Measurements from ENCODE around the gene VTI1B.

VTI1B gene

DNA sequence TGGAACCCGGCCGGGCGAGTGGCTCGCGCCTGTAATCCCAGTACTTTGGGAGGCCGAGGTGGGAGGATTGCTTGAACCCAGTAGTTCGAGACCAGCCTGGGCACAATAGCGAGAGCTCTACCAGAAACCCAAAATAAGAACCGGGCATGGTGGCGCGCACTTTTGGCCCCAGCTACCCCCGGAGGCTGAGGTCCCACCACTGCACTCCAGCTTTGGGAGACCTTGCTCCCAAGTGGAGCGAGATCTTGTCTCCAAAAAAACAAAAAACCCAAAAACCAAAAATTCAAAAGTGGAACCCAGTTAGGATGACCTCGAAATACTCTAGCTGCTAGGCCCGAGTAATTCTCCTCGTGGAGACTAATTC lies 769 bp upstream of the VTI1B start:
- no peak for DNase-seq (ENCODE audit: low spot score)

DNA sequence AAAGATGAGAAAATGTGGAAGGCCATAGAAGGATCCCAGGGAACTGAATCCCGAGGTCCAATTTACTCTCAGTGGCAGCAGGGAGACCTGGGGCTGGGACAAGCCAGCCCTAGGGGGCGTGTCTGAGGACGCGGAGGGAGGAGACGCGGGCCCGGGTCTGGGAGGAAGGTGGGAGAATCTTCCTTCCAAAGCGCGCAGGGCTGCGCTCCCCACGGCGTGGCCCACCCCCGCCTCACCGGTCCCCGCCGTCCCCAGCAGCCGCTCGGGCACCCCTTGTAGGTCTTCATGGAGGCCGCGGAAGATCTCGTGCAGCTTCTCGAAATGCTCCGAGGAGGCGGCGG lies 323 bp downstream of the VTI1B start:
- peak; percentile 73 for DNase-seq (ENCODE audit: low spot score)

DNA sequence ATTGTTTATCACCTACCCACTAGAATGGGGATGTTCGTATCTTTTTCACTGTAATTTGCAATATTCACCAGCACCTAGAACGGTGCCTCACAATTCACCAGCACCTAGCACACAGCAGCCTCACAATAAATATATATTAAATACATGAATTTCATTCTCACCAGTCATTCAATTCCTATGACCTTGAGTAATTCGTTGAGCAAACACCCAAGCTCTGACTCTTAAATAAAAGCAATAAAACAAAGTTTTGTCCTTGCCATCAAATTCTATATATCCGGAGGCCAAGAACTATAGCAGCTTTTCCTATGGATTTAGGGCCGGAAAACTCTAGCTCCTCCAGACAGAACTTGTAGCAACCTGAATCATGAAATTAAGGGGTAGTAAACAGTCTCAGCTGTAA lies 981 bp downstream of the VTI1B start:
- DNase-seq (ENCODE audit: low spot score): no peak

DNA sequence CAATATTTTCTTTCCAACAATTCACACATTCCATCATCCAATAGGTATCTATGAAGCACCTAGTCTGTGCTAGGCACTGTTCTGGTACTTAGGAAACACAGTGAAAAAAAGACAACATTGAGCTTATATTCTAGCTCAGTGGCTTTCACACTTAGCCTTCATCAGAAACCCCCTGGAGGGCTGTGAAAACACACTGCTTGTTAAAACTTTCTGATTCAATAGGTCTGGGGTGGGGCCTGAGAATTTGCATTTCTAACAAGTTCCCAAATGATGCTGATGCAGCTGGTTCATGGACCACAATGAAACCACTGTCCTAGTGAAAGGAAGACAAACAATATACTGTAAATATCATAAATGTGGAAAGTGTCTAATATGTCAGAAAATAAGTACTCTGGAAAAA lies 5.9 kb downstream of the VTI1B start:
- DNase-seq (ENCODE audit: low spot score): no peak

DNA sequence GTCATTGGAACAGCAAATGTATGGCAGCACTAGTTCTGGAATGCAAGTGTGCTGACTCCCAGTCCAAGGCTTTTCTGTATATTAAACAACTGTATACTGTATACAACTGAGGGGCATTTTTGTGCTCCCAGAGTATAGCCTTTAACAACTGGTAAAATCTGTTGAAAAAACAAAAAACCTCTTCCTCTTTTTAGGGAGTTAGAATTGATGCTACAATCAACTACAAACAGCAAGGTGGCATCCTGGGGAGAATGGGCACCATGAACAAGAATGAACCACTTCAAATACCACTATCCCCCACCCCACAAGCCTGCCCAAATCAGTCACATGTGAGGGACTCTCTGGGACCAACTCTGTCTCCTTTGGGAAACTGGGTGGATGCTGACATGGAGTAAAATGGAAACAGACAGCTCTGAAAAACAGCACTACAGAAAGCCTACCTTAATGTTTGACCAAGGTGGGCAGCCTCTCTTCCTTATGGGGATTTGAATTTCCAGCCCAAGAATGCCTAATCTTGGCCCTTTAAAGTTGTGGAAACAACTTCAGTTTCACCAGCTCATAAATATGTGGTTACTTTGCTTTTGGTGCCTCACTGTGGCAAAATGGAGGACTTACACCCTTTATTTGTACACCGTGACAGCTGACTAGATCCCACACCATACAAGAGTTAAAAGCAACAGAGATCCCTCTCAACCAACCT lies 7.5 kb downstream of the VTI1B start:
- DNase-seq (ENCODE audit: low spot score): peak; percentile 66

DNA sequence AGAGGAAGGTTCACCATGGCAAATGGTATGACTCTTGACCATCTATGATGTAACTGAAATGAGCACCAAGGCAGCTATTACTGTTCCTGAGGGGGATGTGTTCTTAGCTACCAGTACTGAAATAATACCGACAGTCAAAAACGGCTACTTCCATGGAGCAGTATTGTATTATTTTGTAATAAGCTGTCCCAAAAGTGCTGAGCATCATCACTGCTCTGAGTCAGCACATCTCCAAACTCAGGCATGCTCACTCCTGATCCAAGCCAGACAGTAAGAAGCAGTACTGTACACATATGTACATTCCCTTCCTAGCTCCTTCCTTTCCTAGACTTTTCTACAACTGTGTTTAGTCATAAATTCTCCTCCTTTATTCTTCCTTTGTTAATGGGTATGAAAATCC lies 8.6 kb downstream of the VTI1B start:
- peak; percentile 52 for DNase-seq (ENCODE audit: low spot score)

DNA sequence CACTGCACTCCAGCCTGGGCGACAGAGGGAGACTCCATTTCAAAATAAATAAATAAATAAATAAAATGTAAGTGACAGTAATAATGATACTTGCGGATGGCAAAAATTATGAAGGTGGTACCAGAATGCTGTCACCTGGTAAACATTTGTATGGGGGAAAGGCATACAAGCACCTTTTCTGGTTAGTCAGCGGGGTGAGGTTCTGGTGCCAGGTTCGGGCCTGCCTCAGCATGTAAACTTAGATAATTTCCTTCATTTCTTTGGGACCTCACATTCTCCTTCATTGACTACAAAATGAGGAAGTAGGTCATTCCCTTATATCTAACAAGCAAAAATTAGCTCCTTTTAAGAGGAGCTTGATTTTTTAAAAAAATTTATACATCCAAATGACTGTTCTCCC lies 10.8 kb downstream of the VTI1B start:
- DNase-seq (ENCODE audit: low spot score): no peak

DNA sequence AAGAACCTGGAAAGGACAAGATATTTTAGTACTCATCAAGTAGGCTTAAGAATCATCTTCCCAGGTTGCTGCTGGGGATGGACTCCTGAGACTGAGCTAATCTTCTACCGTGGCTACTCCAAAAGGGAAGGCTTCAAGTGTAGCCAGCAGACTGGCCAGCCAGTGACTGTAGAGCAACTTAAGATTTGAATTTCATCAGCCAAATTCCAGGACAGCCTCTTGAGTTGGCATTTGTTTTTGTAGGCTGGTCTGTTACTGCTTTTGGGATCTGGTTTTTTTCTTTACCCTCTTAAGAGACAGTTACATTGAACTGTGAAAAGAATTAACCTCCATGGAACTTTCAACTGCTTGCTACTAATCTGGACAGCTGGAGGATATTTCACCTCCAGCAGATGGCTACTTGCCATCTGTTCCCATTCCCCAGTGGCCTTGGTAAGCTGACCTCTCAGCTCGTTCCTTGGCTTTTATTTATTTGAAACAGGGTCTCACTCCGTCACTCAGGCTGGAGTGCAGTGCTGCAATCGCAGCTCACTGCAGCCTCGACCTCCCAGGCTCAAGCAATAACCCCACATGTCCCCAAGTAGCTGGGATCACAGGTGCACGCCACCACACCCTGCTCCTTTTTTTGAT lies 20.7 kb downstream of the VTI1B start:
- peak; percentile 11 for DNase-seq (ENCODE audit: low spot score)

DNA sequence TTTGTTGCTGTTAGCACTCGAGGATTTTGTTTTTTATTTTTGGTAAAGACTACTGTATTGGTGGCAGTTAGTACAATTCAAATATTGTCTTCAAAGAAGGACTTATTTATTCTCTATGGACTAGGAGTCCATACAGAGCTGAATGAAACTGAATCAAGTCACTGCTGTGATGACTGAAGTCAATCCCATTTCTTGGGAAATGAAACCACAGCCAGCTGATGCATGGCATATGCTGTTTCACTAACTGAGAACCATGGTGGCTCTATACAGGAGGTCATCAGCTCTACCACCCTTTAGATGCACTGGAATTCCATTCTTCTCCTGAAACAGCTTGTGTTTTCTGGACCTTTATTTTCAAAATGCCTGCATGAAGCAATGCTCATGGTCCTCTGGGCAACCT lies 22.2 kb downstream of the VTI1B start:
- no peak for DNase-seq (ENCODE audit: low spot score)

DNA sequence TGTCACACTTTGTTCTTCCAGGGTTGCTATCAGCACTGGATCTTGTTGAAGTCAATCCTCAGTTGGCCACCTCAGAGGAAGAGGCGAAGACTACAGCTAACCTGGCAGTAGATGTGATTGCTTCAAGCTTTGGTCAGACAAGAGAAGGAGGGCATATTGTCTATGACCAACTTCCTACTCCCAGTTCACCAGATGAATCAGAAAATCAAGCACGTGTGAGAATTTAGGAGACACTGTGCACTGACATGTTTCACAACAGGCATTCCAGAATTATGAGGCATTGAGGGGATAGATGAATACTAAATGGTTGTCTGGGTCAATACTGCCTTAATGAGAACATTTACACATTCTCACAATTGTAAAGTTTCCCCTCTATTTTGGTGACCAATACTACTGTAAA lies 23.7 kb downstream of the VTI1B start:
- peak; percentile 77 for DNase-seq (ENCODE audit: low spot score)

DNA sequence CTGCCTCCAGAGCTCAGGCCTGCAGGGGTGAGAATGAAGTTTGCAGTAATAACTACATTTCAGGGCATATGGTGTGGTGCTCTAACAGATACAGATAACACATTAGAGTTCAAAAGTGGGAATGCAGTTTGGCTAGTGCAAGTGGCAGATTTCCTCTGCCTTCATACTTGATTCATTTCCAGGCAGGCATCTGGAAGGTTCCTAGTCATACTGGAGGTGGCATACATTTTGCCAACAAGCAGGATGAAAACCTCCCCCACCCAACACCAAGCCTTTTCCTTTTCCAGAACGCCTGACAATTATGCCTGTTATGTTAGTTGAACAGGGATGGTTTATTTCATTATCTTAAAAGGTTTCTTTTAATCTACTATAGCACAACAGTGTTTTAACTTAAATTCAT lies 24.3 kb downstream of the VTI1B start:
- no peak for DNase-seq (ENCODE audit: low spot score)

DNA sequence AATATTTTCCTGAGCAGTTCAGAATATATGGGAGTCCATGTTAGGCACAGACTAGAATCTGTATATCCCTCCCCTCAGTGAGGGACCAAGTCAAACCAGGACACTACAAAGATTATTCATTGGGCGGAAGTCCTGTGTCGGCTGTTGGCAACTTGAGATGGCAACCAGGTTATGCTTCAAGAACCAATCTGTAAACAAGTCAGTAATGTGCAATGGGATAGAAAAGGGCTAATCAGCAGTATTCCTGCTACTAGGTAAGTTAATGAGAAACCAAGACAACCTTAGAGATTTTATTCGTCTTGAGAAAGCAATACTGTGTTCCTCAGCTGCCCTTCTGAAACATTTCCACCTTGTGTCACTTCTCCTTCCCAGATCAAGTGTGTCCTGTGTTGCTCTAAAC lies 28.3 kb downstream of the VTI1B start:
- DNase-seq (ENCODE audit: low spot score): no peak

DNA sequence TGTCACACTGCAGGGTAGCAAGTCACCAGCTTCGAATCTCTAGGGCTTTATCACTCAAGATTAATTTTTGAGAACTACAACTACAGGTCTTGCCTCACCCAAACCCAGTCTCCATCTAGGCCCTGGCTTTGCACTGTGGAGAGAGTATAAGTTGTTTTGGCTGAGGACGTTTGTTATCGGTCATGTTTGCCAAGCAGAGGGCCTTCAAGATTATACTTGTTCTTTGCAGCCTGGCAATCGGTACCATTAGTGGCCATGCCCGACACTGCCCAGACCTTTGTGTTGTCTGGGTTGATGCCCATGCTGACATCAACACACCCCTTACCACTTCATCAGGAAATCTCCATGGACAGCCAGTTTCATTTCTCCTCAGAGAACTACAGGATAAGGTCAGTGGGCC lies 29.0 kb downstream of the VTI1B start:
- DNase-seq (ENCODE audit: low spot score): no peak

DNA sequence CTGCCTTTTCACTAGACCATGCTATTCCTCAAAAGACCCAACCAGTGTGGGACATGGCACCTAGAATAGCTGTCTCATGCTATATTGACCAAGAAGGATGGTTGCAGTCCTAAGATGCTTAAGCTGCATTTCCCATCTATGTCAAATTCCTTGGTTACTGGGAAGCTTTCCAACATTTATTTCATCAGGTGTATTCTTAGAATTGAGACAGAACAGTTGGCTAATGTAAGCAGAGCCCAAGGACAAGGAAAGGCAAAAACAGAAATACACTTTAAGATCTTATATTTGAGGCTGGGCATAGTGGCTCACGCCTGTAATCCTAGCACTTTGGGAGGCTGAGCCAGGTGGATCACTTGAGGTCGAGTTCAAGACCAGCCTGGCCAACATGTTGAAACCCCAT lies 30.0 kb downstream of the VTI1B start:
- no peak for DNase-seq (ENCODE audit: low spot score)

DNA sequence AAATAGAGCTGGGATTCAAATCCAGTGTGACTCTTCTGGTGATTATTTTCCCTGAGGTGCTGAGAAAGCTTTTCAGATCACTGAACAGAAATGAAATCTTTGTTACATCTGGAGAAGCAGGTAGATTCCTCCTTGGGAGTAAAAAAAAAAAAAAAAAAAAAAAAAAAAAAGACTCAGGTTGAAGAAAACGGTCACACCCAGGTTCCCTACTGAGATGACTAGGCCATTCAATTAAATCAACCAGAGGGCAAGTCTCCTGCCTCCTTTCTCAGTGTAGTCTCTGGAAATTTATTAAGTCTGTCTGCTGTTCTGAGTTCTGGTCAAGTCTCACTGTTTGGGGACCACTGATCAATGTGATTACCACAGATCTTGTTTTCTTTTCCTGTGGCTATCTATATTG lies 30.7 kb downstream of the VTI1B start:
- DNase-seq (ENCODE audit: low spot score): no peak

DNA sequence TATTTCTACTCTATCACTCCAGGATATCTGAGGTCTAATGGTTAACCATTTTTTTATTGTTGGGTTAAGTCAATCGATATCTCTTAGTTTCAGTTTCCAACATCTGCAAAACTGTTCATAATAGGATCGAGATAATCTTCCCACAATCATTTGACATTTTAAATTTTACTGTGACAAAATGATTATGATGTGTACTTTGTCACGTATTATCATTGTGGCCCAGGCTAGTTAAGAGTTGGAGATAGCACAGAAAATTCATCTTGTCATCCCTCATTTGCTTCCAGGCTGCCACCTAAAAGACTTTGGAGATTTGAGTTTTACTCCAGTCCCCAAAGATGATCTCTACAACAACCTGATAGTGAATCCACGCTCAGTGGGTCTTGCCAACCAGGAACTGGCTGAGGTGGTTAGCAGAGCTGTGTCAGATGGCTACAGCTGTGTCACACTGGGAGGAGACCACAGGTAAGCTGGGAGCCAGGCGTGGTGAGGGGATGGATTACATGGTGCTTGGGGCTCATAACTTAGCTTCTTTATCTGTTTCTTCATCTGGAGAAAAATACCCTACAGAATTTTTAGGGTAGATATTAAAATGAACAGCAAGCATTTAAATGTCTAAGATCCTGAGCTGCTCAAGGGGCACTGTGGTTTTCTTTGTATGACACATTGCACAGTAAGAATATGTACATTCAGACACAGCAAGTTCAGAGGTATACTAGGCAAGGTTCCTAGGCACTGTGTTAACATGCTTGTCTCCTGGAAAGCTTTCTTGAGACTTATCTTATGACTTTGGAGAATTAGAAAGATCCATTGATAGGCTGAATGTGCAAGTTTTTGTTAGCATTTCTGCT lies 32.3 kb downstream of the VTI1B start:
- no peak for DNase-seq (ENCODE audit: low spot score)

DNA sequence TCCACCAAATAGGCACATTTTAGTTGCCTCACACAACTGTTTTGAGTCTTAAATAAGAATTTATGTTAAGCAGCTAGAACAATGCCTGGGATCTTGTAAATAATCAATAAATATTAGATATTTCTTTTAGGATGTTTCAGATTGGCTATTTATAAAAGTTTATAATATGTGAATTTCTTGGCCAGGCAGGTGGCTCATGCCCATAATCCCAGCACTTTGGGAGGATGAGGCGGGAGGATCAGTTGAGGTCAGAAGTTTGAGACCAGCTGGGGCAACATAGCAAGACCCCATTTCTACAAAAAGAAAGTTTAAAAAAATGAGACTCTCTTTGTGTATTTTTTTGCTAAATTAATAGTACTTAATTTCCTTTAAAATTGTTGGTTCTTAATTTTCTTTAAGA lies 33.0 kb downstream of the VTI1B start:
- no peak for DNase-seq (ENCODE audit: low spot score)

DNA sequence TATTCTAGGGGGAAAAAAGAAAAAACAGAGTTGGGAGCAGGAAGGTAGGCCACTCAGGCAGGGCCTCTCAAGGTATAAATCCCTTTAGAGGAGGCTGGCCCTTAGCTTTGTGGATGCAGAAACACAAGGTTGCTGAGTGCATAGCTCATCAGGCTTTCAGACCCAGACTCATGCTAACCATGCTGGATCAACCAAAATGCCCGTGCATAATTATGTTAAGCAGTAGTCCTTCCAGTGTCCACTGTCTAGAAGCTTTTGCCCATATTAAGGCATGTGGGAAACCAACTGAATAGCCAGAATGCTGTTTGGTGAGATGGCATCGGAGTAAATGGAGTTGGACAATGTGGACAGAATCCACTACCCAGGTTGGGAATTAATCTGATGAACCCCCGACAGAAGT lies 35.8 kb downstream of the VTI1B start:
- DNase-seq (ENCODE audit: low spot score): no peak

DNA sequence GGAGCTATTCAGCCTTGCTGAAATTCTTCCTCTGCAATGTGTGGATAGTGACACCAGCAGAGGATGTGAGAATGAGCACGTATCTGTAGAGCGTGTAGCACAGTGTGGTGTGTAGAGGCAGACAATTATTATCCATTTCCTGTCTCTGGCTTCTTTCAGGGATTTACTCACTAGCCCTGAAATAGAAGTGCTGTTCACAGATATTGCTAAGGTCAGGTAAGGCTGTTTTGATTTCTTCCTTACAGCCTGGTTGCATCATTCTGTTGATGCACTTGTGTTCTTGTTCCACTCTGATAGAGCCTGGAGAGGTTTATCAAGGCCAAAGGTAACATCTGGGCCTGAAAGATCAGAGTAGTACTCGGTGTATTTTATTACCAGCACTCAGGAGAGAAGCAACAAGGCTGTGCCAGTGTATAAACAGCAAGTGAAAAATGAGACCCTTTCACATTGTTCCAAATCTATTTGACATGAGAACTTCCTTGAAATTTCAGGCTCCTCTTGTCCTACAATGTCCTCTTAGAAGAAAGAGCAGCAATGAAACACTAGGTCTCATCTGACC lies 38.0 kb downstream of the VTI1B start:
- no peak for DNase-seq (ENCODE audit: low spot score)

DNA sequence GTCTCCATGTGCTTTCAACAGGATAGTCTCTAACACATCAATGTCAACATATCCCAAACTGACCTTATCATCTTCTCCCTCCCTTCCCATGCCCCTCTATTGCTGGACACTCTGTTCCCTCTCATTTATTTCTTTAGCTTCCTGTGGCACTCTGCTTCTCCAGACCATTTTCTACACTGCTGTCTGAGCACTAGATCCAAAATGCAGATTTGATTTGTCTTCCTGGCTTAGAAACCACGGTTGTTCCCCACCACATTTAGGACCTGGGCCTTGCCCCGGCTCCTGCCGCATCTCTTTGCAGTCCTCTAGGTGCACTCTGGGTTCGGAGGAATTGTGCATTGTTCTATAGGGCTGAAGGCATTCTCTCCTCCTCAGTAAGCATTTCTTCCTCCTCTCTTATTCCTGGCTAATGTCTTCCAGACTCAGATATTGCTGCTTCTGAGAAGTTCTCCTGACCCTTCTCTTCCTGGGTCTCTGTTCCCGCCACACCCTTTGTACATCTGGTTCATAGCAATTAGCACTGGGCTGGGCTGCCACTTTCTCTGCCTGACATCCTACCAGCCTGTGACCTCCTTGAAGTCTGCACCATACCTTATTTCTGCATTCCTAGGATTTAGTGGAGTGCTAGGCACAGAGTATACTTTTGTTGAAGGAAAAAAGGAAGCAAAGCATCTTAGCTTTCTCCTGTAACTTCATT lies 40.8 kb downstream of the VTI1B start:
- DNase-seq (ENCODE audit: low spot score): no peak

DNA sequence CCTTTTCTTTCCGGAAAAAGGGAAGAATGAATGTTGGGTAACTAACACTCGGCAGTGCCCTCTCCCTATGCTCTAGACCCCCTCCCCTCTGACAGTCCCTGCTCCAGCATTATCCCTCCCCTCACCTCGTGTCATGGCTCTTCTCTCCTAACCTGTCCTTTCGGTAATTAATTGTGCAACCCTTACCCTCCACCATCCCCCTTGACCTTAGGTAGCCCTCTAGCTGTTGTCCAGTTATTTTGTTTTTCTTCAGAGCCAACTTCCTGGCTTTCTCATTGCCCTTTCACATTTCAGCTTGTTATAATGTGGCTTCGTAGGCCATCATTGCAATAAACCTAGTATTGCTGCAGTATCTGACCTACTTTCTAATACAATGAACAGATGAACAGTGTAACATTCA lies 43.5 kb downstream of the VTI1B start:
- no peak for DNase-seq (ENCODE audit: low spot score)

DNA sequence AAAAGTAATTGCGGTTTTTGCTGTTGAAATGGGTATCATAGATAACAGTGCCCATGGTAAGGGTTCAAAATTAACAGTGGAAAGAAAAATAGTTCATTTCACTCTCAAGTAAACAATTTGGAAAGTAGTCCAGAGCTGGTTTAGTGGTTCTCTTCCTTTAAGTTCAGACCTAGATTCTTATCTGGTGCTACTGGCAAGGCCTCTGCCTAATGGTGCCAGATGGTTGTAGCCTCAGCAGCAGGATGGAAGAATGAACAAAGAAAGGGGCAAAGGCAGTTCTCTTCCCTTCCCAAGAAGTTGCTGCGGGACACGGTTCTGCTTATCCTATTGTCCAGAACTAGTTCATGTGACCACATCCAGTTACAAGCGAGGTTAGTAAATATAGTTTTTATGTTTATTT lies 44.2 kb downstream of the VTI1B start:
- no peak for DNase-seq (ENCODE audit: low spot score)

DNA sequence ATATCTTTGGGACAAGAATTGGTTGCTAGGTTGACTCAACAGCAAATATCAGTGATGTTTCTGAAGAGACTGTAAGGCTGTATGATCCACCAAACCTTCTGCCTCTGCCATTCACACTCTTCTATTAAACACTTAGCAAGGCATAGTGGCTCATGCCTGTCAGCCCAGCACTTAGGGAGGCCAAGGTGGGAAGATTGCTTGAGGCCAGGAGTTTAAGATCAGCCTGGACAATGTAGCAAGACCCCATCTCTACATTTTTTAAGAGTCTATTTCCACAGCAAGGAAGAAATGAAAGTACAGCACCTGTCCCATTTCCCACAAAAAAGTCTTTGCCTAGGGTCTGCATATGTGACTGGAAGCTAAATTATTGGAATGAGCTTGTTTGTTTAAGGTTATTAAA lies 46.9 kb downstream of the VTI1B start:
- no peak for DNase-seq (ENCODE audit: low spot score)

All from AG08395 (cell line).